Measurements from ENCODE around the gene RFT1.

- TF ChIP-seq ESRRG (CRISPR knock-in tag; IDR thresholded peaks at IDR 0.05) (no peak), CSRNP3 (CRISPR knock-in tag; IDR thresholded peaks at IDR 0.05) (no peak), PPARA (CRISPR knock-in tag; IDR thresholded peaks at IDR 0.05; ENCODE audit: borderline replicate concordance) (no peak), ZFP30 (CRISPR knock-in tag; IDR thresholded peaks at IDR 0.05) (no peak), ISL1 (CRISPR knock-in tag; IDR thresholded peaks at IDR 0.05) (no peak), TCF4 (CRISPR knock-in tag; IDR thresholded peaks at IDR 0.05; ENCODE audit: borderline replicate concordance) (no peak), ZFP3 (CRISPR knock-in tag; IDR thresholded peaks at IDR 0.05) (no peak), CSDC2 (CRISPR knock-in tag; IDR thresholded peaks at IDR 0.05) (no peak)
Measured at GRCh38 chr3:53154881-53155285, 24.6 kb upstream of the RFT1 start.
